Mesendoderm (in vitro differentiated cells): ENCODE measurements around the gene CRYBA2. TPM values are rescaled to one million over a fixed set of nuclear protein-coding genes. Genes with fewer than 3 reads are reported as not detected.

Source experiments
- DNase-seq: peaks from one replicate; pipeline ENCODE4 v3.0.0; 2013
- H2AK5ac ChIP-seq: 2 replicates; pipeline ENCODE4 v1.6.1; 2013; ENCODE audit warnings: low read length, inconsistent platforms
- H2BK120ac ChIP-seq: 2 replicates; pipeline ENCODE4 v1.6.1; 2013; ENCODE audit warnings: low read depth, mild to moderate bottlenecking, low read length, moderate library complexity, mixed read lengths
- H2BK15ac ChIP-seq: replicated peaks from 2 replicates; pipeline ENCODE4 v1.6.1; 2013; ENCODE audit warnings: low read depth, mild to moderate bottlenecking, moderate library complexity
- H2BK5ac ChIP-seq: 2 replicates; pipeline ENCODE4 v1.6.1; 2013; ENCODE audit warnings: low read length, inconsistent platforms
- H3K18ac ChIP-seq: 2 replicates; pipeline ENCODE4 v1.6.1; 2013; ENCODE audit warnings: mild to moderate bottlenecking, low read length, mixed read lengths
- H3K23ac ChIP-seq: one replicate; pipeline ENCODE4 v1.6.1; 2013; ENCODE audit warnings: low read length
- H3K27ac ChIP-seq: 2 replicates; pipeline ENCODE4 v1.5.1; 2013; ENCODE audit warnings: low read depth, mild to moderate bottlenecking, inconsistent platforms, low read length, moderate library complexity
- H3K27me3 ChIP-seq: 2 replicates; pipeline ENCODE4 v1.6.1; 2013; ENCODE audit warnings: low read length, control low read depth, mild to moderate bottlenecking, inconsistent platforms; ENCODE audit not compliant: insufficient read depth, poor library complexity
- H3K36me3 ChIP-seq: 2 replicates; pipeline ENCODE4 v1.6.1; 2013; ENCODE audit warnings: low read length, inconsistent platforms; ENCODE audit not compliant: control insufficient read depth, insufficient read depth
- H3K4ac ChIP-seq: one replicate; pipeline ENCODE4 v1.6.1; 2013; ENCODE audit warnings: low read depth, mild to moderate bottlenecking, low read length, moderate library complexity
- H3K4me1 ChIP-seq: 2 replicates; pipeline ENCODE4 v1.6.1; 2013; ENCODE audit warnings: low read depth, low read length, inconsistent platforms; ENCODE audit not compliant: control insufficient read depth
- H3K4me2 ChIP-seq: 2 replicates; pipeline ENCODE4 v1.6.1; 2013; ENCODE audit warnings: low read length
- H3K4me3 ChIP-seq: 2 replicates; pipeline ENCODE4 v1.5.1; 2013; ENCODE audit warnings: mild to moderate bottlenecking, low read length
- H3K56ac ChIP-seq: one replicate; pipeline ENCODE4 v1.6.1; 2013; ENCODE audit warnings: low read length
- H3K79me1 ChIP-seq: 2 replicates; pipeline ENCODE4 v1.6.1; 2013; ENCODE audit warnings: low read length, inconsistent platforms
- H3K79me2 ChIP-seq: 2 replicates; pipeline ENCODE4 v1.6.1; 2013; ENCODE audit warnings: mild to moderate bottlenecking, low read length; ENCODE audit not compliant: control insufficient read depth, insufficient read depth
- H3K9ac ChIP-seq: 2 replicates; pipeline ENCODE4 v1.6.1; 2013; ENCODE audit warnings: low read length, inconsistent platforms
- H4K5ac ChIP-seq: one replicate; pipeline ENCODE4 v1.6.1; 2013; ENCODE audit warnings: low read length
- H4K8ac ChIP-seq: one replicate; pipeline ENCODE4 v1.6.1; 2013; ENCODE audit warnings: low read depth, mild to moderate bottlenecking, control low read depth, low read length, moderate library complexity
- WGBS: extraction: QIAGEN DNeasy Blood & Tissue Kit; methylation state at CpG from one replicate; pipeline ENCODE4 v1.1.7; 2013; ENCODE audit warnings: low lambda C conversion rate, missing lambda C conversion rate; ENCODE audit not compliant: insufficient coverage; ENCODE audit errors: extremely low coverage; 5-methylcytosine and 5-hydroxymethylcytosine counted together
- polyA plus RNA-seq, 2 experiments: library from polyadenylated mRNA; stranded (reverse); fragments of 200-250 nt; gene quantifications; one replicate each; pipeline ENCODE4 v1.2.3, GENCODE V29; 2013

CRYBA2 gene, protein sequence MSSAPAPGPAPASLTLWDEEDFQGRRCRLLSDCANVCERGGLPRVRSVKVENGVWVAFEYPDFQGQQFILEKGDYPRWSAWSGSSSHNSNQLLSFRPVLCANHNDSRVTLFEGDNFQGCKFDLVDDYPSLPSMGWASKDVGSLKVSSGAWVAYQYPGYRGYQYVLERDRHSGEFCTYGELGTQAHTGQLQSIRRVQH
- 0.10 TPM for polyA plus RNA-seq (2013, experiment 1 of 2)
- polyA plus RNA-seq (2013, experiment 2 of 2), result not detected

DNA sequence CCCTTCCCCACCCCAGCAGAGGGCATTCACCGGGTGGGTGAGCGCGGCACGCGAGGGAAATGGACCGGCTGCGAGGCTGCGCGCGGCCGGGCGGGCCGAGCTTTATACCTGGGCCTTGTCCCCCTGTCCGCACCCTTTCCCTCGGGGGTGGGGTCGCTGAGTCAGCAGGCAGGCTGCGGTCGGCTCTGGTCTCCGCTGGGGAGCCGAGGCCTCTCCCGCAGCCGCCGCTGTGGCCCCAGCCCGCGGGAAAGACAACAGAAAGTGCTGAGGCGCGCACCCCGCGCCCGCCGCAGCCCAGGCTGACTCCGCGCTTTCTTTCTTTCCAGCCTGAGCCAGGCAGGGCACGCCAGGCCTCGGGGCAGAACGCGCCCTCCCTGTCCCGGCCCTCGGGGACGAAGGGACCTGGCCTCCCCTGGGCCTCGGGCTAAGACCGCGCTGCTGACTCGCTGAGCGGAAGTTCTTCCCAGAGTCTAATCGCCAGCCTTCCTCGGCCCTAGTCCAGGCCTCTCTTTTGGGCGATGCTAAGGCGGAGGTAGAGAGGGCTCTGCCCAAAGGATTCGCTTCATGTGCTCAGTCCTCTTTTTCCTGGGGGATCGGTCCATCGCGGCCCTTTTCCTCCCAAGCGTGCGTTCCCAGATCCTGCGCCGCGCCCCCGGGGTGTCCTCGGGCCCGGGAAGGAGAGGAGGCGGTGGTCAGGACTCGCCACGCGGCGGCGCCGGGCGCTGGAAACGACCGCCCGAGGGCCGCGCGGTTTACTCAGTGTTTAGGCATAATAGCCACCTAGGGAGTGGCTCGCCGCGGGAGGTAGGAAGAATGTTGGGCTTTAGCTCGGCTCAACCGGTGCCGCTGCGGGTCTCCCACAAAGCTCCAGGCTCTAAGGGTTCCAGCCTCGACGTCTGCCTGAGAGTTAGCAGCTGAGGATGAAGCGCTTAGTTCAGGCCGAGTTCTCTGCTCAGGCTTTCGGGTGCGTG, at the start of gene CRYBA2:
Gene CRYBA2, minus strand, starts transcription at position 78 of the 971 bp plus-strand sequence. CDS start 246 bp downstream, outside the sequence.
- no peak within 1 kb of the TSS for H4K5ac ChIP-seq
- no peak within 1 kb of the TSS for H3K18ac ChIP-seq
- H2BK120ac ChIP-seq, result no peak within 1 kb of the TSS
- no peak within 1 kb of the TSS for H2AK5ac ChIP-seq
- peak within 1 kb of the TSS; percentile 58 for H3K9ac ChIP-seq
- H3K79me2 ChIP-seq, result no peaks in the 10 kb centered on the region
- H2BK5ac ChIP-seq, result no peak within 1 kb of the TSS
- WGBS, result no CpG with 5 or more reads among the region's 88 CpGs
- no peak within 1 kb of the TSS for H3K27ac ChIP-seq
- H4K8ac ChIP-seq, result no peak within 1 kb of the TSS
- no peak within 1 kb of the TSS for H3K4ac ChIP-seq
- peak; percentile 40 for DNase-seq
- H3K4me1 ChIP-seq, result peaks cover 24% of the 10 kb centered on the region
- no peaks in the 10 kb centered on the region for H3K79me1 ChIP-seq
- peaks cover 65% of the 10 kb centered on the region for H3K27me3 ChIP-seq
- no peaks in the 10 kb centered on the region for H3K36me3 ChIP-seq
- H3K23ac ChIP-seq, result peak within 1 kb of the TSS; percentile 94
- peak within 1 kb of the TSS; percentile 78 for H3K56ac ChIP-seq
- H3K4me2 ChIP-seq, result peak within 1 kb of the TSS; percentile 31
- H2BK15ac ChIP-seq, result no peak within 1 kb of the TSS
- H3K4me3 ChIP-seq, result no peak within 1 kb of the TSS

- Histone ChIP-seq H3K4me3 (no peak overlapping the region), H3K79me2 (no peaks in the 10 kb centered on the region), H2BK5ac (no peak overlapping the region), H3K9ac (no peak overlapping the region), H3K56ac (no peak overlapping the region), H2BK15ac (no peak overlapping the region), H3K4me1 (no peaks in the 10 kb centered on the region), H3K4ac (no peak overlapping the region), H3K36me3 (no peaks in the 10 kb centered on the region), H3K4me2 (no peak overlapping the region), H3K79me1 (no peaks in the 10 kb centered on the region), H3K18ac (no peak overlapping the region), H3K27ac (no peak overlapping the region), H4K5ac (no peak overlapping the region), H3K27me3 (no peaks in the 10 kb centered on the region), H2BK120ac (no peak overlapping the region), H2AK5ac (no peak overlapping the region), H4K8ac (no peak overlapping the region), H3K23ac (no peak overlapping the region)
- no peak for DNase-seq
- no CpG with 5 or more reads among the region's 2 CpGs for WGBS
Observed at GRCh38 chr2:219042750-219043149, 49.5 kb upstream of the CRYBA2 start.

DNA sequence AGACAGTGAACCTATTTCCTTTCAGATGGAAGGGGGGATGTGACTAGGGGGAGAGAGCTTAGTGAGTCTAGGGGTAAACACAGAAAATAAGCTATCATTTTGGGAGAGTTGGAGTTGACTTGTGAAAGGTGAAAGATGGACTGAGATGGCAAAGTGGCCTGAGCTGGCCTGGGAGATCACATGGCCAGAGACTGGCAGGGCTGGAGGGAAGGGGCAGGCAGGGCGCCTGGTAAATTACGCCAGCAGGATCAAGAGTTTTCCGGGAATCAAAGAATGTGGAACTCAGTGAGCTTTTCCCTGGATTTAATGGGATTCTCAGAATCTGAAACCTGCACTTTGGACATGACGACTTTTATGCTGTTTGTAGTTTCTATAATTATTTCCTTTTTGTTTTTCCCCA, 48.9 kb upstream of the CRYBA2 start:
- Histone ChIP-seq H3K56ac (no peak overlapping the region), H3K9ac (no peak overlapping the region), H3K27ac (no peak overlapping the region), H3K79me2 (no peaks in the 10 kb centered on the region), H3K36me3 (no peaks in the 10 kb centered on the region), H3K18ac (no peak overlapping the region), H4K8ac (no peak overlapping the region), H2BK15ac (no peak overlapping the region), H3K79me1 (no peaks in the 10 kb centered on the region), H3K4me2 (no peak overlapping the region), H3K23ac (no peak overlapping the region), H3K27me3 (no peaks in the 10 kb centered on the region), H2BK120ac (no peak overlapping the region), H4K5ac (no peak overlapping the region), H3K4me3 (no peak overlapping the region), H3K4ac (no peak overlapping the region), H2BK5ac (no peak overlapping the region), H2AK5ac (no peak overlapping the region), H3K4me1 (no peaks in the 10 kb centered on the region)
- no CpG with 5 or more reads among the region's 4 CpGs for WGBS
- no peak for DNase-seq

DNA sequence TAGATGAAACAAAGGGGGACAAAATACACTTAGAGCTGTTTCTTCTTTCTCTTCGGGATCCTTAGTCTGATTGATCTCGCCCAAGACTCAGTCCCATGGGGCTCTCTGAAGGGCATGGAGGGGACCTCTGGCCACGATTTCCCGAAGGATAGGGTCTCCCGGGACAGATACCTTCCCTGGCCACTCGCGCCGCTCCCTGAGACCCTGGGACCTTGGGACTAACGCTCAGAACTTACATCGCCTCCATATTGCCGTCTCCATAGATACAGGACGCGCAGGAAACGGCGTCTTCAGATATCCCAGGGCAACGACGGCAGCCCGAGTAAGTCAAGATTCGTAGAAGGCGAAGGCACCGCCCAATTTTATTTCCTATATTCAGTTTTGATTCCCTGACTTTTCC, 48.0 kb upstream of the CRYBA2 start, which contains the start of gene CFAP65:
Gene CFAP65, minus strand, starts transcription at position 265 of the 400 bp plus-strand sequence. CDS start 2,468 bp downstream, outside the sequence.
- Histone ChIP-seq H4K8ac (no peak within 1 kb of the TSS), H3K79me1 (no peaks in the 10 kb centered on the region), H2AK5ac (no peak within 1 kb of the TSS), H4K5ac (no peak within 1 kb of the TSS), H3K4me3 (peak within 1 kb of the TSS; percentile 12), H3K79me2 (no peaks in the 10 kb centered on the region), H3K27me3 (no peaks in the 10 kb centered on the region), H3K23ac (no peak within 1 kb of the TSS), H2BK5ac (no peak within 1 kb of the TSS), H3K36me3 (no peaks in the 10 kb centered on the region), H3K4me1 (no peaks in the 10 kb centered on the region), H3K27ac (no peak within 1 kb of the TSS), H3K4ac (no peak within 1 kb of the TSS), H2BK120ac (no peak within 1 kb of the TSS), H3K9ac (peak within 1 kb of the TSS; percentile 56), H2BK15ac (no peak within 1 kb of the TSS), H3K56ac (peak within 1 kb of the TSS; percentile 79), H3K4me2 (peak within 1 kb of the TSS; percentile 86), H3K18ac (no peak within 1 kb of the TSS)
- peak; percentile 82 for DNase-seq
- no CpG with 5 or more reads among the region's 21 CpGs for WGBS

DNA sequence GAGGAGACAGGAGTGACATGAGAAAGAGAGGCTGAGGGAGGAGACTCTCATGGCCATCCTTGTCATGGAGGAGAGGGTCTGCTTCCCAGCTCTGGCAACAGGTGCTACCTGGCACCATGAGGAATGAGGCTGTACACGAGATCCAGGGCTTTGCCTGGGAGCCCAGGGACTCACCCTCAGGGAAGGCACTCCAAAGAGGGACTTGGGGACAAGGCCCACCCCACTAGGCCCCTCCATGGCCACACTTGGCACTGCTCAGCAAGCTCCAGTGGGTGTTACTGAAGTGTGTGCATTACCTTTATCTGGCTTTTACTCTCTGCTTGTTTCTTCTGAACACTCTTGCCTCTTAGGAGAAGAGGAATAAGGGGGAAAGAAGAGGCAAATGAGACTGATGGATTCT, 45.4 kb upstream of the CRYBA2 start:
- H3K9ac ChIP-seq, result no peak overlapping the region
- H3K18ac ChIP-seq, result no peak overlapping the region
- H2BK120ac ChIP-seq, result no peak overlapping the region
- H4K8ac ChIP-seq, result no peak overlapping the region
- WGBS, result no CpG with 5 or more reads among the region's 1 CpG
- no peak overlapping the region for H2BK15ac ChIP-seq
- no peak overlapping the region for H2BK5ac ChIP-seq
- no peak overlapping the region for H3K4me3 ChIP-seq
- no peak overlapping the region for H4K5ac ChIP-seq
- H3K56ac ChIP-seq, result no peak overlapping the region
- no peak overlapping the region for H2AK5ac ChIP-seq
- no peak overlapping the region for H3K4me2 ChIP-seq
- DNase-seq, result no peak
- H3K79me2 ChIP-seq, result no peaks in the 10 kb centered on the region
- H3K79me1 ChIP-seq, result no peaks in the 10 kb centered on the region
- H3K23ac ChIP-seq, result no peak overlapping the region
- H3K4ac ChIP-seq, result no peak overlapping the region
- no peaks in the 10 kb centered on the region for H3K27me3 ChIP-seq
- H3K36me3 ChIP-seq, result no peaks in the 10 kb centered on the region
- H3K27ac ChIP-seq, result no peak overlapping the region
- H3K4me1 ChIP-seq, result no peaks in the 10 kb centered on the region
